ENCODE data around the gene INPP5A.

INPP5A gene

GRCh38 chr10:132655735-132656134, 118.1 kb downstream of the INPP5A start:
- DNase-seq (ENCODE audit: low read depth in 1 of 2, low spot score in 1 of 2): no peak
- no peak for TF ChIP-seq REST (IDR thresholded peaks at IDR 0.05; ENCODE audit: insufficient replicate concordance, low read depth)
- TF ChIP-seq POLR2AphosphoS5 (IDR thresholded peaks at IDR 0.05; ENCODE audit: low read depth): no peak
- Histone ChIP-seq H3K4me3 (replicated peaks; ENCODE audit: insufficient read depth, low read length) (no peak overlapping the region), H3K27me3 (ENCODE audit: insufficient read depth, poor library complexity, severe bottlenecking) (no peaks in the 10 kb centered on the region), H3K27ac (replicated peaks) (no peak overlapping the region)

GRCh38 chr10:132656283-132657126, 118.9 kb downstream of the INPP5A start:
- TF ChIP-seq POLR2AphosphoS5 (IDR thresholded peaks at IDR 0.05; ENCODE audit: low read depth) (no peak), CTCF (IDR thresholded peaks at IDR 0.05; ENCODE audit: insufficient read depth, low read length) (no peak), SPI1 (IDR thresholded peaks at IDR 0.05; ENCODE audit: borderline replicate concordance, low read depth) (no peak), REST (IDR thresholded peaks at IDR 0.05; ENCODE audit: insufficient replicate concordance, low read depth) (no peak), GABPA (IDR thresholded peaks at IDR 0.05; ENCODE audit: low read depth) (no peak)
- Histone ChIP-seq H3K27ac (replicated peaks) (no peak overlapping the region), H3K4me3 (replicated peaks; ENCODE audit: insufficient read depth, low read length) (no peak overlapping the region), H3K27me3 (ENCODE audit: insufficient read depth, poor library complexity, severe bottlenecking) (no peaks in the 10 kb centered on the region)
- DNase-seq (ENCODE audit: low read depth in 1 of 2, low spot score in 1 of 2): no peak

- TF ChIP-seq SPI1 (IDR thresholded peaks at IDR 0.05; ENCODE audit: borderline replicate concordance, low read depth): no peak
- no peak for TF ChIP-seq POLR2AphosphoS5 (IDR thresholded peaks at IDR 0.05; ENCODE audit: low read depth)
- TF ChIP-seq REST (IDR thresholded peaks at IDR 0.05; ENCODE audit: insufficient replicate concordance, low read depth): no peak
- no peak for TF ChIP-seq GABPA (IDR thresholded peaks at IDR 0.05; ENCODE audit: low read depth)
- no peak for TF ChIP-seq CTCF (IDR thresholded peaks at IDR 0.05; ENCODE audit: insufficient read depth, low read length)
Observed at GRCh38 chr10:132657127-132657706, 119.6 kb downstream of the INPP5A start.

More at GRCh38 chr10:132657127-132657706, 119.6 kb downstream of the INPP5A start:
- H3K27ac ChIP-seq (replicated peaks): no peak overlapping the region
- H3K4me3 ChIP-seq (replicated peaks; ENCODE audit: insufficient read depth, low read length): no peak overlapping the region
- no peak for DNase-seq (ENCODE audit: low read depth in 1 of 2, low spot score in 1 of 2)
- no peaks in the 10 kb centered on the region for H3K27me3 ChIP-seq (ENCODE audit: insufficient read depth, poor library complexity, severe bottlenecking)
